CD1c-positive myeloid dendritic cell (primary cell): ENCODE data around the gene OCA2.
"Not testable (repeated sequence)": the region's sequence is repeated elsewhere in the genome, so short reads cannot be mapped to it uniquely, and the experiment has no call there.

Experiments used
- DNase-seq: peaks from one replicate; pipeline ENCODE4 v3.0.0-alpha.2; 2016; ENCODE audit errors: extremely low spot score

The OCA2 gene

DNA sequence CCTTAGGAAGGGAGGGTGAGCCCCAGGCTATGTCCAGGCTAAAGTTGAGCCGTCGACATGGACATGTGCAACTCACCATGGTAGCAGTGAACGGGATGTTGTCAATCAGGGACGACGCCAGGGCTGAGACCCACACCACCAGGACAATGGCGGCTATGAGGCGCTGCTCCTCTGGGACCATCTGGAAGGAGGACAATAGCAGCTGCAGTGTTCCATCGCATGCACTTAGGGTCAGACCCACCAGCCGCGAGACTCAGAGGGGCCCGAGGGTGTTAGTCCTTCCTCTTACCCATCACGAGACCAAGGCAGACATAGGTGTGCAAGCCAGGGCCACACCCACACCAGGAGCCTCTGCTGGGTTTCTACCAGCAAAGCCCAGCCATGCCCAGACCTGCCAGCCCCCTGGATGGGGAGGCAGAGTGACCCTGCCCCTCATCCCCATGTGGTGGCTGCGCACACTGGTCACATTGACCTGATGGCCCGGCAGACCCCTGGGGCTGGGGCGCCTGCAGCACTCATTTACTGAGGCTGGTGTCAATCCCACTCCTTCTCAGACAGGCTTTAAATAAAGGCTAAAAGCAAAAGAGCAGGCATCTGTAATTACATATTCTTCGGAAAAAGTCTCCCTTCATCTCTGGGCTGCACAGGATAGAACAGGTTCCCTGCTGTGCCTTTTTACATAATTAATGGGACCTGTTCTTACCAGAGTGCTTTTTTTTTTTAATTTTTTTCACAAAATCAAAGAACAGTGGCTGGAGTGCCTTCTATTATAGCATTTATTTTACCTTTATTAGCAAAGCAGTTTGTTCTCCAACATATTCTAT is 227.8 kb downstream of the OCA2 start:
- DNase-seq, result no peak

- DNase-seq, result no peak
These were observed 228.8 kb downstream of the OCA2 start for GRCh38 chr15:27870320-27870719.

GRCh38 chr15:27869697-27870281 is 229.3 kb downstream of the OCA2 start:
- no peak for DNase-seq

DNA sequence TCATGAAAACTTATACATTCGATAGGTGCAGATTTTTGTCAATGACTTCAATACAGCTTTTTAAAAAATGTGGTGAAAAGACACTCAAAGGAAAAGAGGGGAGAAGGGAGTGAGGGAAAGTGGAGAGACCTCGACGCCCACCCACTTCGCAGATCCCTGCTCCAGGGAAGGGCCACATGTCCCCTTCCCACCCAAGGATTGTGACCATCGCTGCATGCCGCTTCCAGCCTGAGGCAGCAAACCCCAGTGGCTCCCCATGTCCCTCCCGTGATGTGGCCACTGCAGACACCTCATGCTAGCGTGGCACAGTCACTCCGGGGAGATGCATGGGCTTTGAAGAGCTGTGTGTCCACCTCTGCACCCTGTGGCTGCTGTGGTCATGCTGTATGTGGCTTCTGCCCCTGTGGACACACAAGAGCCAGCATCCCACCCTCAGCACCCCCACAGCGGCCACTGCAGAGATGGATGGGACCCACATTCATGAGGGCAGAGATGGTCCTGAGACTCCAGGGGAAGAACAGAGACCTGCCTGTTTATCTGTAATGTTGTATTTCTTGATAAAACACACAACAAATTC is 230.2 kb downstream of the OCA2 start:
- no peak for DNase-seq

GRCh38 chr15:27867861-27868260 is 231.3 kb downstream of the OCA2 start:
- no peak for DNase-seq

- DNase-seq, result no peak
These were observed 232.5 kb downstream of the OCA2 start for GRCh38 chr15:27866505-27867165.

GRCh38 chr15:27865926-27866325 is 233.2 kb downstream of the OCA2 start:
- DNase-seq, result no peak

- no peak for DNase-seq
These were observed 233.7 kb downstream of the OCA2 start for GRCh38 chr15:27865323-27865922.

DNA sequence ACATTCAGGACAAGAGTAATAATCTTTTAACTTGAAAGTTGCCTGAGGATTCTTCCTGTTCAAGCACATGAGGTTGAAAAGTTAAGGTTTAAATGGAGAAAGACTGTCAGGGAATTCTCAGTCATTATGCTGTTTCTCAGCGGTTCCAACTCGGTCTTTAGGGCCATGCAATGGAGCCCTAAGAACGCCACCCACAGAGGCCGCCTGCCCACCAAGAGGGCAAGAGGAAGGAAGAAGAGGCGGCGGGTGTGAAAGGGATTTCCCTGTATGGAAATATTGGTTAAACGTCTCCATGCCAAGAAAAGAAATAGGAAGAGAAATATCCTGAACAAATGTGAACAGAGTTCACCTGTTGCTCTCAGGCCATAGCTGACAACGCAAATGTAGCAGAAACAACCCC is 234.4 kb downstream of the OCA2 start:
- DNase-seq, result no peak

GRCh38 chr15:27864086-27864485 is 235.0 kb downstream of the OCA2 start:
- DNase-seq, result no peak

DNA sequence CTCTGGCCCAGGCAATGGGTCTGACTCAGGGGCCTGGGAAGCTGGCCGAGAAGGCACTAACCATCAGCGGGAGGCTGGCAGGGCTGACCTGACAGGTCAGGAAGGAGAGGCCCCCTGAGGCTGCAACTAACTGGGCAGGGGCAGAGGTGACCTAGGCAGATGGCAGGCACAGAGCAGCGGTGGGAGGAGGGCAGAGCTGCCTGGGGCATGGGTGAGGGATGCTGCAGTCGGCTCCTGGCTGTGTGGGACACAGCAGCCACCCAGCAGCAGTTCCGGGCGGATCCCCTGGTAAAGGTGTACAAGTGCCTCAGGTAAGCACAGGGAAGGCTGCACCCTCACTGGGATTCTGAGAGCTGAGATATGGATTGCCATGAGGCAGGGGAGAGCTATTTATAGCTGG is 236.1 kb downstream of the OCA2 start:
- DNase-seq, result no peak

- DNase-seq, result no peak
These were observed 237.9 kb downstream of the OCA2 start for GRCh38 chr15:27861171-27861570.

DNA sequence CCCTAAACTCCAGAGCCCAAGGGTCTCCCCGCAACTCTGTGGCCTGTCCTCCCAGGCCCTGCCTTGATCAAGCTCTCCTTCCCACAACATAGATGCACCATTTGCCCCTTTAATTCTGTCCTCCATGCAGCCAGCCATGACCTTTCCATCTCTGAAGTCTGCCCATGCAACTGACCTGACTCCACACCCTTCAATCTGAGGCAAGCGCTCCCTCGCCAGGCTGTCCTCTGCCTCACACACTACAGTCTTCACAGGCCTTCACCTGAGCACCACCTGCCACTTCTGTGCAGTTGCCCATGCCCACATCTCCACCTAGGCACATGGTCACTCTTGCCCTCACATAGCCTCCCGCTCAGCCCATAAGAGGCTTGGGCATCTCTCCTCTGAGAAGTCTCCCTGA is 244.0 kb downstream of the OCA2 start:
- no peak for DNase-seq

- DNase-seq, result no peak
These were observed 244.5 kb downstream of the OCA2 start for GRCh38 chr15:27854601-27855000.

DNA sequence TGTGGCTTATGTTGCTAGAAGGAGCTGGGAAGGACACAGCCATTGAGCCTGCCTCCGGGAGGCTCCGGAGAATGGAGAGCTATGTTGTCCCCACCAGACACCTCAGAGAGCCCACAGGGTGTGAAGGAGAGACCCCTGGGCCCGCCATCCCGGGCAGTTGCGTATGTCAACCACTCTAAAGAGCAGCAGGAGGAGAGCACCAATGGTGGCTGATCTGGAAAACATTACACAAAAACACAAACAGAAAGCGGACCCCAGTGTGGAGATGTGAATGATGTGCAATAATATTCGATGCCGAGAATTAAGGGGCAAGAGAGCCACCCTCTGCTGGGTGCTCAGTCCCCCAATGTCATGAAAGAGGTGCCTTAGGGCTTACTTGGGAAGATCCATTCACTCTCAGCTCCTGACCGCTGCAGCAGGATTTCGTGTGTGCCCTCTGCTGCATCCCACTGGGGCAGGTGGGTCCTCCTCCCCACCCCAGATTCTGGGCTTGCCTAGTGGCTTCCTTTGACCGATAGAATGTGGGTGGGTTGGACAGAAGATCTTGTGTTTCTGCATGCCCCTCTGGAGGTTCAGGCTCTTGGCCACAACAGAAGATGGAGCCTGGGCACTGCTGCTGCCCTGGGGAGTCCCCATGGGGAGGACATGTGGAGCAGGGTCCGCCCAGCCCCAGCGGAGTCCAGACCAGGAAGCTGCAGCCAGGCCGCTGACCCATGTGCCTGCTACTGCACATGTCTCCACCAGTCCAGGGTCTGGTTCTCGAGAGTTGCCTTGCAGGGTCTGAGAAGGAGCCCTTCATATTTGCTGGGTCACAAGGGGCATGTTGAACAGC is 245.3 kb downstream of the OCA2 start:
- DNase-seq, result no peak

DNA sequence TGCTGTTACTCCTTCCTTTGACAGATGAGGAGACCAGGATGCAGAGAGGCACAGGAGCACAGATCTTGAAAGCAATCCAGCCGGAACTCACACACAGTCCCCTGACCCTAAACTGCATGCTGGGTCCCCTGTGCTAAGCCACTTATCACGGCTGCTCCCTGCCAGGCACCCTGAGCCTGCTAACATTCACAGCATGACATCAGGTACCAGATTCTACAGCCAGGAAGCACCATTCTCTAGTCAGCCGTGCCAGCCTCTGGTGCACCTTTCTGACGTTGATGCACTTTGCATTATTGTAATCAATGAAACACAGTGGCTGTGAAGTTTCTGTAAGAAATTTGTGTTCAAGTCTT is 247.3 kb downstream of the OCA2 start:
- no peak for DNase-seq

DNA sequence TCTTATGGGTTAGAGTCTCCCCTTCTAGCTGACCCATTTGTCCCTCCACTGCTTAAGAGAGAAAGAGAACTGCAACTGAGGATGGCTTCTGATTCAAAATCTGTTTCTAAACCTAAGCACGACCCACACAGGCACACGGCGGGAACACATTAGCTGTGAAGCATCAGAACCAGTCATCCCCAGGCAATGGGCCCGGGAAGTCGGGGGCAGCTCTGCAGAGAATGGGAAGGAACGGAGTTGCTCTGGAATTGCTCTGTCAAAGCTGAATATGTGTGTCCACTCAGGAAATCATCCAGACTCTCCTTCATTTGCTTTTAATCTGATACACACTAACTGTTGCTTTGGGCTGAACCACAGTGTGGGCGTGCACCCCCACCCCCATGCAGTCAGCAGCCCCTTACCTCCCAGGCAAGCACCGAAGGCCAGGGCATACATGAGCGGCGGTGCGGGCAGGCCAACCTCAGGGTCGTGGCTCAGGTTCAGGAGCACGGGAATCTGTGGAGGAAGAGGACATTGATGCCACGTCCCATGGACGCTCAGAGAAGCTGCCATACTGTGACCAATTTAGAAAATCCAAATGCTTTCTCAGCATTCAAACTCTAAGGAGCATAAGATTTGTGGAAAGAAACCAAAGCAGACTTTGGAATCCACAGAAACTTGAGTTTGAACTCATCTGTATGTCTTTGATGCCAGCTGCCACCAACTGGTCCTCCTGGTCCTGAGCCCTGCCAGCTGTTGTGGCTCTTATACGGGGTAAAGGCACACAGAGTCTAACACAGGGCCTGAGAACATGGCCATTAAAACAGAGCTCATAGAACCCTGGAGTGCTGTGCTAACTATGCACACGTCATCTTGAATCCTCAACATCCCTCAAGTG is 247.9 kb downstream of the OCA2 start:
- no peak for DNase-seq

DNA sequence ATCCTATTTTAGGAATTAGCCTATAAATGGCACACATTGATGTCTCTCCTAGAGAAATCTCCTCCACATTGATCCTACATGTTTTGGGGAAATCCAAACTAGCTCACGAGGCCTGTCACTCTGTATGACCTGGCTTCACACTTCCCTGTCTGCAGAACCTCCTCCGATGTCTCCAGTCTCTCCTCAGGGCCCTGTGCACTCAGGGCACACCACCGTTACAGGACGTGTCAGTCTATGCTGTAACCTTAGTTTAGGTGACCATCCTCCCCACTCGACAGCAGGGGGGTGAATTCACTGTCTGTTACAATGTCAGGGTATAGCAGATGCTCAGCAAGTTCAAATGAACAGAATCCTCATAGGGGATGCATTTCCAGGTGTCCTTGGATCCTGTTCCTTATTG is 249.1 kb downstream of the OCA2 start:
- DNase-seq, result no peak

DNA sequence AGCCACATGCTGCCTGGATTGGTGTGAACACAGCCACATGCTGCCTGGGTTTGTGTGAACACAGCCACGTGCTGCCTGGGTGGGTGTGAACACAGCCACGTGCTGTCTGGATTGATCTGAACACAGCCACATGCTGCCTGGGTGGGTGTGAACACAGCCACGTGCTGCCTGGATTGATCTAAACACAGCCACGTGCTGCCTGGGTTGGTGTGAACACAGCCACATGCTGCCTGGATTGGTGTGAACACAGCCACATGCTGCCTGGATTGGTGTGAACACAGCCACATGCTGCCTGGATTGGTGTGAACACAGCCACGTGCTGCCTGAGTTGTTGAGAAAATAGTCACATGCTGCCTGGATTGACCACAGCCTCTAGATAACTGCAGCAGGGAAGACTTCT is 250.2 kb downstream of the OCA2 start:
- DNase-seq, result not testable (repeated sequence)
